ENCODE measurements around the gene PELO. TPM values are rescaled to one million over a fixed set of nuclear protein-coding genes. Genes with fewer than 3 reads are reported as not detected.

The PELO gene, protein sequence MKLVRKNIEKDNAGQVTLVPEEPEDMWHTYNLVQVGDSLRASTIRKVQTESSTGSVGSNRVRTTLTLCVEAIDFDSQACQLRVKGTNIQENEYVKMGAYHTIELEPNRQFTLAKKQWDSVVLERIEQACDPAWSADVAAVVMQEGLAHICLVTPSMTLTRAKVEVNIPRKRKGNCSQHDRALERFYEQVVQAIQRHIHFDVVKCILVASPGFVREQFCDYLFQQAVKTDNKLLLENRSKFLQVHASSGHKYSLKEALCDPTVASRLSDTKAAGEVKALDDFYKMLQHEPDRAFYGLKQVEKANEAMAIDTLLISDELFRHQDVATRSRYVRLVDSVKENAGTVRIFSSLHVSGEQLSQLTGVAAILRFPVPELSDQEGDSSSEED
- 10 to 100 TPM; 11.7 to 16.7 (median 12.1) TPM for total RNA-seq

DNA sequence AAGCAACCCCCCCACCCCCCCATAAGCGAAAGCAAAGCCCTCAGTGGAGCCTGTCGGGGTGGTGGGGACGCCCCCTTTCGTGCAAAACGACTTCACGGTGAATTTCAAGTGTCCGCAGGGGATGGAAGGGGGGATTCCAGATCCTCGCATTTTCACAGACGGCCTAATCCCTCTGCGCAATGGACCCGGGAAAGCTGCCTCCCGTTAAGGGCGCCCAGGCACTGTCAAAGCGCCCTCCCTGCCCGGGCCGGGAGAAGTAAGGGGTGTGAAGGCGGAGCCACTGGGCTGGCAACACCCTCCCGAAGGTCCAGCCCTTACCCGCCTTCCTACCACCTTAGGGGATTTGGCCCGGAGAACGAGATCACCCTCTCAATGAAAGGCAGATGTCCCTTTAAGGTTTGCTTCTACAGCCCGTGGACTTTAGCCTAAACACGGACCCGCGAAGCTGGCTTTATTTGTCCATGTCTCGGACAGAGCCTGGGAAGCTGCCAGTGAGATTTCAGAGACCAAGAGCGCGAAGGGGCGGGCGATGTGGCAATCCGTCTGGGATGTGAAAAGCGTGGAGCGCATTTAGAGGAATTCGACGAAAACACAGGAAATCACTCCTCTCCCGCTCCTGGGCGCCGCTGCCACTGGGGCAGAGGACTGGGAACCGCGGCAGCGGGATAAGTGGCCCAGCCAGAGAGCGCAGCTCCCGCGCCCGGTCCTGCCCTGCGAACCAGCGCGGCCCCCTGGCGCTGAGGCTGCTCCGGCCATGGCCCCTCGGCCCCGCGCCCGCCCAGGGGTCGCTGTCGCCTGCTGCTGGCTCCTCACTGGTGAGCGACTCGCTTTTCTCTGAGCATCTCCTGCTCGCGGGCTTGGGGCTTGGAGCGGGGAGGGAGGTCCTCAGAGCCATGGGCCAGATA, at the start of gene PELO, which contains the start of gene ITGA1:
PELO (plus strand) TSS at position 317 of the 905 bp plus-strand sequence. CDS start 12,479 bp downstream, outside the sequence.
ITGA1 (plus strand) TSS at position 317 of the 905 bp plus-strand sequence; CDS start at position 755, 438 bp downstream.
- TF ChIP-seq, protein P1, sequence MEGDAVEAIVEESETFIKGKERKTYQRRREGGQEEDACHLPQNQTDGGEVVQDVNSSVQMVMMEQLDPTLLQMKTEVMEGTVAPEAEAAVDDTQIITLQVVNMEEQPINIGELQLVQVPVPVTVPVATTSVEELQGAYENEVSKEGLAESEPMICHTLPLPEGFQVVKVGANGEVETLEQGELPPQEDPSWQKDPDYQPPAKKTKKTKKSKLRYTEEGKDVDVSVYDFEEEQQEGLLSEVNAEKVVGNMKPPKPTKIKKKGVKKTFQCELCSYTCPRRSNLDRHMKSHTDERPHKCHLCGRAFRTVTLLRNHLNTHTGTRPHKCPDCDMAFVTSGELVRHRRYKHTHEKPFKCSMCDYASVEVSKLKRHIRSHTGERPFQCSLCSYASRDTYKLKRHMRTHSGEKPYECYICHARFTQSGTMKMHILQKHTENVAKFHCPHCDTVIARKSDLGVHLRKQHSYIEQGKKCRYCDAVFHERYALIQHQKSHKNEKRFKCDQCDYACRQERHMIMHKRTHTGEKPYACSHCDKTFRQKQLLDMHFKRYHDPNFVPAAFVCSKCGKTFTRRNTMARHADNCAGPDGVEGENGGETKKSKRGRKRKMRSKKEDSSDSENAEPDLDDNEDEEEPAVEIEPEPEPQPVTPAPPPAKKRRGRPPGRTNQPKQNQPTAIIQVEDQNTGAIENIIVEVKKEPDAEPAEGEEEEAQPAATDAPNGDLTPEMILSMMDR (IDR thresholded peaks at IDR 0.05) = no peak
- TF ChIP-seq POLR2AphosphoS5 (IDR thresholded peaks at IDR 0.05) = peak in 2 of 3 donors; percentile 29 to 56
- Histone ChIP-seq H3K9me3 (no peaks in the 10 kb centered on the region), H3K36me3 (no peaks in the 10 kb centered on the region), H3K4me3 (peak within 1 kb of the TSS; percentile 67 to 92 (median 67)), H3K4me1 (no peaks in the 10 kb centered on the region), H3K27ac (peak within 1 kb of the TSS; percentile 89 to 98), H3K27me3 (no peaks in the 10 kb centered on the region)
- peak; percentile 61 to 67 for DNase-seq (ENCODE audit: low spot score in 2 of 2)
- intact Hi-C loops (cut with DNase I; ENCODE audit: low total_unique reads) = loop anchor here (10.0 kb wide), 1 partner anchor 117 kb away; no protein-coding TSS in a partner anchor

DNA sequence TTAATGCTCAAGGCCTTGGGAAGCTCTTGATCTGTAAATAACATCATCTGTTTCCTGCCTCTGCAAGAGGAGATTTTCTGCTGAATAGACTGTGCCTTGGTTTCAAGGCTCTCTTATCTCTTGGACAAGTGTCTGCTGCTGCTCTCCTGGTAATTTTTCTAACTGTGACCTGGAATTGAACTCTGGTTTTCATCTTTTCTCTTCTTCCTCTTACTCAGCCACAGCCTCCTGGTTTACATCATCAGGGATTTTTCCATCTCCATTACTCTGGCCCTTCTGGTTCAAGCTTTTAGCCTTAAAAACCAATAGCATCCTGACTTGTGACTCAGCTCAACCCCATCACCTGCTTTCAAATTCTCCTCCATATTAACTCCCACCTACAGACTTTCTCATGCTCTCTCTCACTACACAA, 49.6 kb upstream of the PELO start:
- H3K9me3 ChIP-seq = no peaks in the 10 kb centered on the region
- no peaks in the 10 kb centered on the region for H3K36me3 ChIP-seq
- no peaks in the 10 kb centered on the region for H3K4me1 ChIP-seq
- TF ChIP-seq, protein P1 (IDR thresholded peaks at IDR 0.05) = no peak
- TF ChIP-seq POLR2A (IDR thresholded peaks at IDR 0.05) = no peak
- intact Hi-C loops (cut with DNase I; ENCODE audit: low total_unique reads) = no loop called here
- no peak overlapping the region for H3K27ac ChIP-seq
- no peaks in the 10 kb centered on the region for H3K27me3 ChIP-seq
- H3K4me3 ChIP-seq = no peak overlapping the region
- no peak for DNase-seq (ENCODE audit: low spot score in 2 of 2)

DNA sequence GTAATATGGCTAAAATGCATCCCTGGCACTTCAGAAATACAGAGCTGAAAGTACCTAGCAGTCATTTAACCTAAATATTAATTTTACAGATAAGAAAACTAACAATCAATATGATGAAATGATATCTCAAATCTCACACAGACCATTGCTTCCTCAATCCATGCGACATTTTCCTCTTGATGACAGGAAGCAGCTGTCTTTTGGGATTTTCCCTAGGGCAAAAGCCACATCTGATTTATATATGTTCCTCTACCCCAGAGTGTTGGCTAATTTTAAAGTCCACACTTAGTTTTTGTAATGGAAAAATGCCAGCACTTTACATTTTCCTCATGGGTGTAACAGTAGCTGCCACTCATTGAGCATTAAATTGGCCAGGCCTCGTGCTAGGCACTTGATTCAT, 47.7 kb upstream of the PELO start:
- TF ChIP-seq, protein P1 (IDR thresholded peaks at IDR 0.05) = no peak
- TF ChIP-seq POLR2AphosphoS5 (IDR thresholded peaks at IDR 0.05) (no peak), POLR2A (IDR thresholded peaks at IDR 0.05) (no peak)
- Histone ChIP-seq H3K9me3 (no peaks in the 10 kb centered on the region), H3K4me3 (no peak overlapping the region), H3K4me1 (no peaks in the 10 kb centered on the region), H3K27me3 (no peaks in the 10 kb centered on the region), H3K36me3 (no peaks in the 10 kb centered on the region), H3K27ac (no peak overlapping the region)
- DNase-seq (ENCODE audit: low spot score in 2 of 2) = no peak
- intact Hi-C loops (cut with DNase I; ENCODE audit: low total_unique reads) = no loop called here

DNA sequence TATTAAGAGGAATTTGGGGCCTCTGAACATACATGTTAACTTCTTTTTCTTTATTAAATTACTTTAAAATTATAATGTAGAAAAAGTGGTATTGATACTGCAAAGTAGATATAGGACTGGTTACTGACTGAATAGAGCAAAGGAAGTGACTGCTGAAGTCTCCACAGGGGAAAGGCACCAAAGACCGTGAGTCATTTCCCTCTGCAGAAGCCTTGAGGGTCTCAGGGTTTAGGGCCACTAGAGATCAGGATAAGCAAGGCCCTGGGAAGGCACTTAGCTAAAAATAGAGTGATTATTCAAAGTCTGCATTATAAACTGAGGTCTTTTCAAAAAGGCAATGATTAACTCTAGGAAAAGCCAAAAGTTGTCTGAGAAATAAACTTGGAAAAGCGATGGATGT, 44.7 kb upstream of the PELO start:
- intact Hi-C loops (cut with DNase I; ENCODE audit: low total_unique reads) = no loop called here
- TF ChIP-seq POLR2AphosphoS5 (IDR thresholded peaks at IDR 0.05) (no peak), POLR2A (IDR thresholded peaks at IDR 0.05) (no peak)
- TF ChIP-seq, protein P1 (IDR thresholded peaks at IDR 0.05) = no peak
- Histone ChIP-seq H3K27ac (peak overlapping the region in 1 of 2 donors; percentile 22), H3K4me1 (no peaks in the 10 kb centered on the region), H3K36me3 (no peaks in the 10 kb centered on the region), H3K27me3 (no peaks in the 10 kb centered on the region), H3K9me3 (no peaks in the 10 kb centered on the region), H3K4me3 (no peak overlapping the region)
- DNase-seq (ENCODE audit: low spot score in 2 of 2) = no peak

All from breast epithelium (tissue), 4 donors.